HG02884 (cell line): Measurements from ENCODE around the gene LSM14B.
A peak's percentile ranks its signal among the peaks of the same experiment; 100 is the strongest.
"Not testable (repeated sequence)": the region's sequence is repeated elsewhere in the genome, so short reads cannot be mapped to it uniquely, and the experiment has no call there.

Experiments
- ATAC-seq: cut with Tn5 transposase; IDR thresholded peaks from one replicate; pipeline ENCODE4 v1.9.1; 2021; ENCODE audit warnings: mild to moderate bottlenecking, moderate library complexity; ENCODE audit not compliant: unreplicated experiment

LSM14B gene

GRCh38 chr20:62112368-62112767 is 9.9 kb upstream of the LSM14B start:
- no peak for ATAC-seq

DNA sequence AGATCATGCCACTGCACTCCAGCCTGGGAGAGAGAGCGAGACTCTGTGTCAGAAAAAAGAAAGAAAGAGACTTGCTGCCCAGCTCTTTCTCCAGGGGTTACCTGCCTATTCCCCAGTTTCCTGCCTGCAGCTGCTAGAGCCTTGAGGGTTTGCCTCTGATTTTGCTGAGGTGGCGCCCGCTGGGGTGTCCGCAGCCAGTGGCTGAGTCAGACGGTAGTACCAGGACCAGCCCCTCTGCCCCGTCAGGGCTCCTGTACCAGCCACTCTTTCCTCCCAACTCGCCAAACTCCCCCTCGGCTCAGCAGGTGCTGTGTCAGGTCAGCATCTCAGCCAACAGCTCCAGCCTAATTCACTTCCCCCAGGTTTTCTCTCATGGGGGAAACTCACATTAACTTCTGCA is 7.4 kb upstream of the LSM14B start:
- ATAC-seq: no peak

DNA sequence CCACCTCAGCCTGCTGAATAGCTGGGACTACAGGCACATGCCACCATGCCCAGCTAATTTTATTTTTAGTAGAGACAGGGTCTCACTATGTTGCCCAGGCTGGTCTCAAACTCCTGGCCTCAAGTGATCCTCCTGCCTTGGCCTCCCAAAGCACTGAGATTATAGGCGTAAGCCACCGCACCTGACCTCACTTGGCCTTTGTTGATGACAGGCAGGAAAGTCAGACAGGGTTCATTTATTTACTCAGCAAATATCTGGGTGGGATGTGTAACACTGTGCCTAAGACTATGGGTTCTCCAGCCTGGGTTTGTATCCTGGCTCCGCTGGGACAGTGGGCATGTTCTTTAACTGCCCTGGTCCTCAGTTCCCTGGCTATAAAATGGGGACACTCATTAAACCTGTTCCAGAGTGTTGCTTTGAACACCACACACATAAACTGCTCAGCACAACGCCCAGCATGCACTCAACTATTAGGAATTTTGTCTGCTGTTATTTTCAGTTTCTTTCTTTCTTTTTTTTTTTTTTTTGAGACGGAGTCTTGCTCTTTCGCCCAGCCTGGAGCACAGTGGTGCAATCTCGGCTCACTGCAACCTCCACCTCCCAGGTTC is 6.4 kb upstream of the LSM14B start:
- ATAC-seq: not testable (repeated sequence)

DNA sequence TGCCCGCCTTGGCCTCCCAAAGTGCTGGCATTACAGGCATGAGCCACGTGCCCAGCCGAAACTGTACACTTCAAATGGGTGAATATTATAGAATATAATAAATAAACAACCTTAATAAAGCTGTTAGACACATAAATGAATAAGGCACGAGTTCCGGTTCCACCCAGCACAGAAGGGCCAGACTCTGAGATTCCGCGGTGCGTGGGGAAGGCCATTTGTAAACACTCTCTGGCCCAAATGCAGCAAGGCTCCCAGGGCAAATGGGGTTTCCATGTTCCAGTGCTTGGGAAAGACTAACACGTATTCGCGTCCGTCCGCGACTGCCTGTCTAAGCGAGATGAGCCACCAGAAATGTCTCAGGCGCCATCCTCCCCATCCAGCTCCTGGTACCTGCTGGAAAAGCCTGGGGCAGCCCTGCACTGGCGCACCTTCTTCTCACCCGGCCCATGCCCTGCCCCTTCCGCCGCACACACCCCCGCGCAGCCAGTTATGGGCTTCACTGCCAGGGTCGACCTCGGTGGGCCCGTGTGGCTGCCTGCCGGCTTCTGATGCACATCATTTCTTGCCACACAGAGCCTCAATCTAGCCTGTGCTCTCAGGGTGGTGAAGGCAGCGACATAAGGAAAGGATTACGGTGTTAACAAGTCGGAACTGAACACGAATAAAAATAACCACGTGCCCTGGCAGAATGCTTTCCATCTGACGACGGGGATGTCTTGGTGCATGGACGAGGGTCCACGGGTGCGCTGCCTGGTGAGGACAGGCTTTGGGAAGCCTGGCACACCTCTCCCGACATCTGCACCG is 5.5 kb upstream of the LSM14B start:
- ATAC-seq: no peak

- no peak for ATAC-seq
Observed at GRCh38 chr20:62117362-62117646, 5.0 kb upstream of the LSM14B start.

GRCh38 chr20:62117658-62118057 is 4.6 kb upstream of the LSM14B start:
- ATAC-seq: no peak

DNA sequence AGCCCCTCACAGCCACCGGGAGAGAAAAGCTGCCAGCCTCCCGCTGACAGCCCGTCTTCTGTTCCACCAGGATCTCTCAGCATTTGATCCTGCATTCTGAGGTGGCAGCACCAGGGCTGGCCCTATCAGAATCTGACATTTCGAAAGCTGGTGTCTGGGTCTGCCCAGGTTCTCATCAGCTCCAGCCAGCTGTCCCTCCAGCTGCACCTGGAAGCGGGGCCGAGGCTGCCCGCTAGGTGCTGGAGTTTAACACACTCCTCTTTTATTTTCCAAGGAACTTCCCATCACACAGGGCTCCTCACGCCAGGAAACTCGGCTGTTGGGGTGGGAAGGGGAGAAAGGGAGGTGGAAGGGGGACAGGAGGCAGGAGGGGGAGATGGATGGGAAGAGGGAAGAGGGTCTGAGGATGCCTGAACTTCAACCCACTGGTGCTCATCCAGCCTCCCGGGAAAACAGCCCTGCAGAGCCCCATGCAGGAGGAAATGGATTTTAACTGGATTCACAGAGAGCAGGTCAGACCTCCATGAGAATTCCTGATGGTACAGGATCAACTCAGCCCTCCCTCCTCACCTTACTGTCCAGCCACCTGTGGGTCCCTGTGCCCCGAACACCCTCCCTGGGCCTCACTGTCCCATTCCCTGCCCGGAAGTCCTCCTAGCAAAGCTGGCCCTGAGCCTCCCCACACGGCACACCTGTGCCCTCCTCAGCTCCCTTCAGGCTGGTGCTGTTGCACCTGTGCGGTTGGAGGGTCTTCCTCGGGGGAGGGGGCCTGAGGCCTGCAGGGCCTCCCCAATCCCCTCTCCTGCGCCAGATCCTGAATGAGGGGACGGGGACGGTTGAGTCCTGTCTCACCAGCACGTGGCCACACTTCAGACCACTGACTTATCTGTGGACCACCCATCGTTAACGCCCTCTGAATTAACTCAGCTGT is 3.9 kb upstream of the LSM14B start:
- ATAC-seq: no peak

DNA sequence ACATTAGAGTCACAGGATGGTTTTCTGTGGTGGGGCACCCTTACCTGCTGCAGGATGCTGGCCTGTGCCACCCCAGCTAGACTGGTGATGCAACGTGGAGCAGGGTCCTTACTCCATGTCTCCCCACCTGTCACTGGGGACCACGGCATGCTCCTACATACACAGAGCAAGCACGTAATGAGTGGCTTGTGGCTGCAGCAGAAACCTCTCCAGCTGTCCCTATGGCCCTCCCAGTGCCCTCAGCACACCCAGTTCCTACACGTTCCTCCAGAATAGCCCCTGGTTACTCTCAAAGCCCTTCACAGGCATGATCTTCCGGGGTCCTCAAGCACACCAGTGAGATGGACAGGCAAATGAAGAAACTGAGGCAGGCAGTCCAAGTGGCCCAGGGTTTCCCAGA is 3.2 kb upstream of the LSM14B start:
- no peak for ATAC-seq

GRCh38 chr20:62119591-62120364 is 2.5 kb upstream of the LSM14B start:
- no peak for ATAC-seq

GRCh38 chr20:62120365-62120762 is 1.9 kb upstream of the LSM14B start:
- no peak for ATAC-seq

DNA sequence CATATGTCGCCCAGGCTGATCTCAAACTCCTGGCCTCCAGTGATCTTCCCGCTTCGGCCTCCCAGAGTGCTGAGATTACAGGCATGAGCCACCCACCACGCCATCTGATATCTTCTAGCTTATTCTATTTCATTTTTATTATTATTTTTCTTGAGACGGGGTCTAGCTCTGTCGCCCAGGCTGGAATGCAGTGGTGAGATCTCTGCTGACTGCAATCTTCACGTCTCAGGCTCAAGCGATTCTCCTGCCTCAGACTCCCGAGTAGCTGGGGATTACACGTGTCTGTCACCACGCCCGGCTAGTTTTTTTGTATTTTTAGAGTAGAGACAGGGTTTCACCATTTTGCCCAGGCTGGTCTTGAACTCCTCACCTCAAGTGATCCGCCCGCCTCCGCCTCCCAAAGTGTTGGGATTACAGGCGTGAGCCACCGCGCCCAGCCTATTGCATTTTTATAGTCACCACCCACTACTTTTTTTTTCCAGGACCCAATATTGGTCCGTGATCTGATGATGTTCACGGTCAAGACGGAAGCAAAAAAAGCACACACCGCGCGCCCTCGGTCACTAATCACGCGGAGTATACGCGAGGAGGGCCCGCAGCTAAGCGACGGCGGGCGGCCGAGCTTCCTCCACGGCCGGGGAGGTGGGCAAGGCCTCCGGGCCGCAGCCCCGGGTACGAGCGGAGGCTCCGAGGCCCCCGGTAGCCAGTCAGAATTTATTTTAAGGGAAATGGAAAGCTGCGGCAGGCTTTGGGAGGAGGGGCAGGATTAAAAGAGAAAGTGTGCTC is 1.1 kb upstream of the LSM14B start:
- peak; percentile 13 for ATAC-seq

DNA sequence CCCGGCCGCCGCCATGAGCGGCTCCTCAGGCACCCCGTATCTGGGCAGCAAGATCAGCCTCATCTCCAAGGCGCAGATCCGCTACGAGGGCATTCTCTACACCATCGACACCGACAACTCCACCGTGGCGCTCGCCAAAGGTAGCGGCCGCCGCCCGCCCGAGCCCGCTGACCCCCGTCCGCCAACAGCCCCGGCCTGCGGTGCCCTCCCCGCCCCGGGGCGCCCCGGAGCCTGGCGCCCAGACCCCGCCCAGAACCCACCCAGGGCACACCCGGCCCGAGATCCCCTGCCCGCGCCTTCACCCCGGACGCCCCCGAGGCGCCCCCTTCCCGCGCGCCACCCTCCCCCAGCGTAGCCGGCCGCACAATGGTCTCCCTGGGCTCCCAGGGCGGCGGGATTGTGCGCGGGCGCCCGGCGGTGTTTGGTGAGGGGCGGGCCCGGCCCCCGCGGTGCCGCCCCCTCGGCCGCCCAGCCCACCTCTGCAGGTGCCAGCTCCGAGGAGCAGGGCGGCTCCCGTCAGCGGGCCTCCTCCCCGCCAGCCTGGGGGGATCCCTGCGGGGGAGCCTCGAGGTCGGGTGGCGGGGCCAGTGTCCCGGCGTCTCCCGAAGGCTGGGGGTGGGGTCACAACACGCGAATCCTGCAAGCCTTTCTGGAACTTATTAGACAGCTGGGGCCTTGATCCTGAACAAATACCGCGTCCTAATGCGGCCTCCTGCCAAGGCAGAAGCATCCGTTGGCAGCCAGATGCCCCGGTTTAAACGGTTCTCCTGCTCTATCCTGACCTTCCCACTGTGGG is 577 bp downstream of the LSM14B start:
- ATAC-seq: peak; percentile 19

DNA sequence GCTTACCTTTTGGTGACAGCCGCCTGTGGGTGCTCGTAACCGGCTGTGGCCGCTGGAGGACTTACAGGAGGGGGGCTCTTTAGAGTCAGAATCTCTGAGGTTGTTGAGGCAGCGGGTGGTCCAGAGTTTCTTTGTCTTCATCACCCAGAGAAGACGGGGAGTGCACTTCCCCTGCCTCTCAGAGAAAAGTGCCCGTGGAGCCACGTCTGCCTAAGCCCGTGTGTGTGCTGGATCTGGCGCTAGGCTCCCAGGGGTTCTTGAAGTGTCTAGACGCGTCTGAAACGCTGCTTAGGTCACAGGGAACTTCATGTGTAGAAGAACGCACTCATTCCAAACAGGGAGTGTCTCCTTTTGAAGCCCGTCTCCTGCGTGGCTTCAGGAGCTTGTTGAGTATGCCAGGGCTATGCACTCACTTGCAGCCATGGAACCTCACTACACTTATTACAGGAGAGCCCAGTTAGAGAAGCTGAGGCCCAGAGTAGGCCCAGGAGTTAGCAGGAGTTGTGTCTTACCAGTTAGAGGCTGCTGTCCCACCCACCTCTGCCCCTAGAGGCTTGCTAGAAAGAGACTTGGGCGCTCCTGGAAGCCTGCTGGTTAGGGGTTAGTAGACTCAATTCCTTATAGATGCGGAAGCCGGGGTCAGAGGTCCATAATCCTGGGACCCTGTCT is 1.3 kb downstream of the LSM14B start:
- no peak for ATAC-seq

- no peak for ATAC-seq
Observed at GRCh38 chr20:62126141-62126540, 3.9 kb downstream of the LSM14B start.

- ATAC-seq: no peak
Observed at GRCh38 chr20:62127799-62128198, 5.5 kb downstream of the LSM14B start.

- ATAC-seq: no peak
Observed at GRCh38 chr20:62128502-62128901, 6.2 kb downstream of the LSM14B start.

GRCh38 chr20:62129731-62130531 is 7.7 kb downstream of the LSM14B start:
- ATAC-seq: no peak
